CD4-positive, alpha-beta T cell (primary cell): ENCODE data around the gene KRT5. TPM values are rescaled to one million over a fixed set of nuclear protein-coding genes. Genes with fewer than 3 reads are reported as not detected.

Experiments used
- ATAC-seq: fragments of 200-7000 bp; cut with Tn5 transposase; one replicate; pipeline ENCODE4 v1.10.0; 2022; ENCODE audit warnings: mild to moderate bottlenecking; ENCODE audit not compliant: poor library complexity
- CTCF ChIA-PET: fragments of 350-600 bp; sonication (Branson Sonifier 250); formaldehyde crosslinking; loops from one replicate; lab custom pipeline; 2021; ENCODE audit warnings: antibody characterized with exemption, inconsistent platforms; lab: Charles Lee
- POLR2A ChIA-PET: fragments of 350-600 bp; sonication (Branson Sonifier 250); formaldehyde crosslinking; loops from one replicate; lab custom pipeline; 2021; ENCODE audit warnings: antibody characterized with exemption, inconsistent platforms; lab: Charles Lee
- DNase-seq, 14 experiments: peaks; one replicate each; pipeline ENCODE4 v3.0.0-alpha.2; 2013 to 2020; ENCODE audit warnings: mixed read lengths in 2 of 14
- H3K27ac ChIP-seq, 2 donors: one replicate each; pipeline versions ENCODE4 v1.5.1 to v1.7.0; 2013; ENCODE audit warnings: low read length in 2 of 2, low read depth in 1 of 2, mild to moderate bottlenecking in 1 of 2
- H3K27me3 ChIP-seq, 2 experiments: 1 replicate in 1 of 2; 2 replicates in 1 of 2; pipeline versions ENCODE4 v1.6.1 to v1.7.0; 2013; ENCODE audit warnings: low read length in 2 of 2, control low read depth in 1 of 2, mild to moderate bottlenecking in 1 of 2, moderate library complexity in 1 of 2; ENCODE audit not compliant: insufficient read depth in 2 of 2, control insufficient read depth in 1 of 2
- H3K36me3 ChIP-seq: one replicate; pipeline ENCODE4 v1.6.1; 2013; ENCODE audit warnings: low read length, control low read depth; ENCODE audit not compliant: insufficient read depth
- H3K4me1 ChIP-seq: one replicate; pipeline ENCODE4 v1.6.1; 2013; ENCODE audit warnings: low read length, control low read depth; ENCODE audit not compliant: insufficient read depth
- H3K4me3 ChIP-seq: one replicate; pipeline ENCODE4 v1.5.1; 2013; ENCODE audit warnings: mild to moderate bottlenecking, low read length, moderate library complexity
- H3K9me3 ChIP-seq, 2 experiments: 1 replicate in 1 of 2; 2 replicates in 1 of 2; pipeline versions ENCODE4 v1.6.1 to v1.7.0; 2013; ENCODE audit warnings: low read length in 2 of 2, mild to moderate bottlenecking in 2 of 2, control low read depth in 1 of 2, moderate library complexity in 1 of 2; ENCODE audit not compliant: control insufficient read depth in 1 of 2, insufficient read depth in 1 of 2
- H3K27ac Mint-ChIP-seq: one replicate; pipeline ENCODE4 v1.8.0; 2020; ENCODE audit warnings: mixed read lengths
- H3K27me3 Mint-ChIP-seq: one replicate; pipeline ENCODE4 v1.8.0; 2021; ENCODE audit warnings: mixed read lengths
- H3K36me3 Mint-ChIP-seq: one replicate; pipeline ENCODE4 v1.8.0; 2021; ENCODE audit warnings: low read depth, mixed read lengths
- H3K4me1 Mint-ChIP-seq: one replicate; pipeline ENCODE4 v1.8.0; 2021; ENCODE audit warnings: low read depth, mixed read lengths
- H3K4me3 Mint-ChIP-seq: one replicate; pipeline ENCODE4 v1.8.0; 2020; ENCODE audit warnings: mild to moderate bottlenecking, mixed read lengths
- H3K9me3 Mint-ChIP-seq: one replicate; pipeline ENCODE4 v1.8.0; 2020; ENCODE audit warnings: mixed read lengths
- intact Hi-C, 2 experiments: fragments of 100-400 bp; cut with DNase I in 1 of 2; cut with micrococcal nuclease in 1 of 2; formaldehyde crosslinking; loops; one replicate each; pipeline versions ENCODE4 v1.15.1 to v1.9.0; 2023 to 2025; cut with DNase I, micrococcal nuclease
- total RNA-seq, 174 experiments: library from RNA in 2 of 174; stranded (reverse) in 2 of 174; gene quantifications; one replicate each; pipeline ENCODE4 v1.2.3 and lab custom pipeline; 2021 to 2026
- TF ChIP-seq, protein P1 (sequence below): fragments of 200-600 bp; IDR thresholded peaks from one replicate; pipeline ENCODE4 v1.8.0; 2022; ENCODE audit warnings: antibody characterized with exemption, mild to moderate bottlenecking

The KRT5 gene
- total RNA-seq, 2 experiments from 2014 or later: 0.60 to 0.81 TPM

DNA sequence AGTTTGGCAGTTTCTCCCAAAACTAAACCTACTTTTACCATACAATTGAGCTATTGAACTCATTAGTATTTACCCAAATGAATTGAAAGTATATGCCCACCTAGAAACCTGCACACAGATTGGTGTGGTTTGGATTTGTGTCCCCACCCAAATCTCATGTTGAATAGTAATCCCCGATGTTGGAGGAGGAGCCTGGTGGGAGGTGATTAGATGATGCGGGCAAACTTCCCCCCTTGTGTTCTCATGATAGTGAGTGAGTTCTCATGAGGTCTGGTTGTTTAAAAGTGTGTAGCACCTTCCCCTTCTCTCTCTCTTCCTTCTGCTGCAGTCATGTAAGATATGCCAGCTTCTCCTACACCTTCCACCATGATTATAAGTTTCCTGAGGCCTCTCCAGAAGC, 42.5 kb downstream of the KRT5 start:
- Histone ChIP-seq H3K9me3 (no peaks in the 10 kb centered on the region), H3K27ac (no peak overlapping the region), H3K36me3 (no peaks in the 10 kb centered on the region), H3K4me1 (no peaks in the 10 kb centered on the region), H3K27me3 (peaks cover 0 to 2% of the 10 kb centered on the region in 2 experiments), H3K4me3 (no peak overlapping the region)
- no peak for ATAC-seq
- Mint-ChIP-seq H3K27me3 (peaks cover 19% of the 10 kb centered on the region), H3K36me3 (no peaks in the 10 kb centered on the region), H3K4me1 (no peaks in the 10 kb centered on the region), H3K9me3 (no peaks in the 10 kb centered on the region), H3K27ac (no peak overlapping the region), H3K4me3 (no peak overlapping the region)
- no peak for DNase-seq
- ChIA-PET CTCF (no interaction called here), POLR2A (no interaction called here)
- intact Hi-C loops: no loop called here
- TF ChIP-seq, protein P1, sequence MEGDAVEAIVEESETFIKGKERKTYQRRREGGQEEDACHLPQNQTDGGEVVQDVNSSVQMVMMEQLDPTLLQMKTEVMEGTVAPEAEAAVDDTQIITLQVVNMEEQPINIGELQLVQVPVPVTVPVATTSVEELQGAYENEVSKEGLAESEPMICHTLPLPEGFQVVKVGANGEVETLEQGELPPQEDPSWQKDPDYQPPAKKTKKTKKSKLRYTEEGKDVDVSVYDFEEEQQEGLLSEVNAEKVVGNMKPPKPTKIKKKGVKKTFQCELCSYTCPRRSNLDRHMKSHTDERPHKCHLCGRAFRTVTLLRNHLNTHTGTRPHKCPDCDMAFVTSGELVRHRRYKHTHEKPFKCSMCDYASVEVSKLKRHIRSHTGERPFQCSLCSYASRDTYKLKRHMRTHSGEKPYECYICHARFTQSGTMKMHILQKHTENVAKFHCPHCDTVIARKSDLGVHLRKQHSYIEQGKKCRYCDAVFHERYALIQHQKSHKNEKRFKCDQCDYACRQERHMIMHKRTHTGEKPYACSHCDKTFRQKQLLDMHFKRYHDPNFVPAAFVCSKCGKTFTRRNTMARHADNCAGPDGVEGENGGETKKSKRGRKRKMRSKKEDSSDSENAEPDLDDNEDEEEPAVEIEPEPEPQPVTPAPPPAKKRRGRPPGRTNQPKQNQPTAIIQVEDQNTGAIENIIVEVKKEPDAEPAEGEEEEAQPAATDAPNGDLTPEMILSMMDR: no peak

DNA sequence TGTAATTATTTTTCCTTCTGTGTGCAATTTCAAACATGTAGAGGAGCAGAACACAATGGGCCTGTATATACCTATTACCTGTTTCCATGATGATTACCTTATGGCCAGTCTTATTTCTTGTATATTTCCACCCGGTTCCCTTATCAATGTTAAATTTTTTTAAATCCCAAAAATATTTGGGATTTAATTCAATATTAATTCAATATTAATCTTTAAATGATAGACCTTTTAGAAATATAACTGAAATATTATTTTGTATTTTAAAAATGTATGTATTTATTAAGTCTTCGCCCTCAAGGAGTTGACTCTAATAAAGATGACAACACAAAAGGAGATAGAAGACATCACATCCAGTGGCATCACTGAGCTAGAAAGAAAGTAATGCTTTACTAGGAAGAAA, 46.0 kb downstream of the KRT5 start:
- H3K4me1 Mint-ChIP-seq: no peaks in the 10 kb centered on the region
- no peaks in the 10 kb centered on the region for H3K9me3 Mint-ChIP-seq
- intact Hi-C loops: no loop called here
- DNase-seq: no peak
- H3K36me3 Mint-ChIP-seq: no peaks in the 10 kb centered on the region
- ChIA-PET CTCF (no interaction called here), POLR2A (no interaction called here)
- H3K27me3 Mint-ChIP-seq: peaks cover 19% of the 10 kb centered on the region
- no peak overlapping the region for H3K27ac Mint-ChIP-seq
- Histone ChIP-seq H3K4me1 (no peaks in the 10 kb centered on the region), H3K9me3 (no peaks in the 10 kb centered on the region), H3K27ac (no peak overlapping the region), H3K36me3 (no peaks in the 10 kb centered on the region), H3K27me3 (no peaks in the 10 kb centered on the region), H3K4me3 (no peak overlapping the region)
- H3K4me3 Mint-ChIP-seq: no peak overlapping the region
- ATAC-seq: no peak
- TF ChIP-seq, protein P1: no peak

DNA sequence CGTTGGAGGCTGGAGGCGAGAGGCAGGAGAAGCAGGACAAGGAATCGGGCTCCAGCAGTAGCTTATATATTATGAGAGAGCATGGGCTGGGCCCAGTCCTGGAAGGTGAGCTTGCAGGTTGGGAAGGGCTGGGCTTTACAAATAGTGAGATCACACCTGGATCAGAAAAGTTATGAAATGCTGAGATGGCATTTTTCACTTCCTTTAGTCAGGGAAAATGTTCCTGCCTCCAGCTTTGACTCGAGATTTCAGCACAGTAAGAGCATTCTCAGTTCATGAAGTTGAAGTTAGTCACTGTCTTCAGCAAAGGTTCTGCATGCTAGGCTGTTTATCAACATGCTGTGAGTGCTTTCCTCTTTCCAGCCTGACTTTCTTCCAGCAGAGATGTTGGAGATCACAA, 46.4 kb downstream of the KRT5 start, which contains the start of gene KRT6C:
KRT6C (minus strand) TSS at position 38 of the 400 bp plus-strand sequence. CDS start 68 bp downstream, outside the sequence.
- CTCF ChIA-PET: no interaction called here

More for the DNA sequence above, 46.4 kb downstream of the KRT5 start, which contains the start of gene KRT6C:
- ATAC-seq (no peak), DNase-seq (no peak)
- POLR2A ChIA-PET: no interaction called here
- Mint-ChIP-seq H3K27ac (no peak within 1 kb of the TSS), H3K27me3 (peaks cover 19% of the 10 kb centered on the region), H3K36me3 (no peaks in the 10 kb centered on the region), H3K4me1 (no peaks in the 10 kb centered on the region), H3K4me3 (no peak within 1 kb of the TSS), H3K9me3 (no peaks in the 10 kb centered on the region)
- intact Hi-C loops: no loop called here
- no peak within 1 kb of the TSS for H3K27ac ChIP-seq
- no peaks in the 10 kb centered on the region for H3K27me3 ChIP-seq
- no peak within 1 kb of the TSS for H3K4me3 ChIP-seq
- H3K9me3 ChIP-seq: no peaks in the 10 kb centered on the region
- H3K4me1 ChIP-seq: no peaks in the 10 kb centered on the region
- H3K36me3 ChIP-seq: no peaks in the 10 kb centered on the region
- TF ChIP-seq, protein P1: no peak
